ENCODE data around the gene ITGA6.

Gene ITGA6

DNA sequence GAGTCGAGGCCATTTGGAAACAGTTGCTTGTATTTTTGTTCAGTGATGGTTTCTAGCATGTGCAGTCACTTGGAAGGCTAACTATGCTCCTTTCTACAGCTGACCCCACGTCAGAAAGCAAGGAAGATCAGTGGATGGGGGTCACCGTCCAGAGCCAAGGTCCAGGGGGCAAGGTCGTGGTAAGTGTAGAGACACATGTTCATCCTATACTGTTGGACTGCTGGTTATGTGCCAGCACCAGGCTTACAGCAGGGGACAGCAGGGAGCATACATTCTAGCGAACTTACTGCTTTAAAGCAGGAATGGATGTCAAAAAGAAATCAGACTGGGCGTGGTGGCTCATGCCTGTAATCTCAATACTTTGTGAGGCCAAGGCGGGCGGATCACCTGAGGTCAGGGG lies 40.0 kb downstream of the ITGA6 start:
- no peak for DNase-seq

DNA sequence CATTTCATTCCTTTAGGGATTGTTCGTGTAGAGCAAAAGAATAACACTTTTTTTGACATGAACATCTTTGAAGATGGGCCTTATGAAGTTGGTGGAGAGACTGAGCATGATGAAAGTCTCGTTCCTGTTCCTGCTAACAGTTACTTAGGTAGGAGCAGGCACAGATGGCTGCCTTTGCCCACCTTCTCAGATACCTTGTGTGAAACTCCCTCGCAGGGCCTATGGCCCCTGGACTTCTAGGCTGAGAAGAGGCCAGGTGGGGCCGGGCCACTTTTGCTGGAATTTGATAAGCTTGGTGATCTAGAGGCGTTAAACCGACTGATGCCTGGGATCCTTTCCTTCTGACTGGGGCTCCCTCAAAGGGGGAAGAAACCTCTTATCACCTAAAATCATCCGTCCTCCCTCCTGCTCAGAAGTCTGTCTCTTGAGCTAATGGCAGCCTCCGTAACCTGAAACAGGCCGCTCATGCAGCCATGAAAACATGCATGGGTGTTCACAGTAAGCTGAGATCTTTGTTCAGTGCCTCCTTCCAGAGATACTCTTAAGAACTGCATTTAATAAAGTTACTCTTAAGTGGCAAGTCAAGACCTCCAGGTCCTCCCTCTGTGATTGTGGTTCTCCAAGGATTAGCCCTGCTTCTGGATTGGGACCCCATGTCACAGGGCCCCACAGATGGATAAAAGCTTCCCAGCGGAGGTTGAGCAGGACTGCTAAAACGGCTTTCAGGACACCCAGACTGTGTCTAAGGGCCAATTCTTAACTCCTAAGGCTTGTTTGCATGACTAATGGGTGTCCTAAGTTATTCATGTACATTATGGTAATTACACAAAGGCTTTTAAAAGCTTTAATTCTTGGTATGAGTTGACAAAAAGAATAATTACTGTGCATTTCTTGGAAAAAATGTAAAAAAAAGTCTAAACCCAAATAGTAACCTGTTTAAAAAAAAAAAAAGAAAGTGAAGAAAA lies 43.9 kb downstream of the ITGA6 start:
- DNase-seq: no peak

DNA sequence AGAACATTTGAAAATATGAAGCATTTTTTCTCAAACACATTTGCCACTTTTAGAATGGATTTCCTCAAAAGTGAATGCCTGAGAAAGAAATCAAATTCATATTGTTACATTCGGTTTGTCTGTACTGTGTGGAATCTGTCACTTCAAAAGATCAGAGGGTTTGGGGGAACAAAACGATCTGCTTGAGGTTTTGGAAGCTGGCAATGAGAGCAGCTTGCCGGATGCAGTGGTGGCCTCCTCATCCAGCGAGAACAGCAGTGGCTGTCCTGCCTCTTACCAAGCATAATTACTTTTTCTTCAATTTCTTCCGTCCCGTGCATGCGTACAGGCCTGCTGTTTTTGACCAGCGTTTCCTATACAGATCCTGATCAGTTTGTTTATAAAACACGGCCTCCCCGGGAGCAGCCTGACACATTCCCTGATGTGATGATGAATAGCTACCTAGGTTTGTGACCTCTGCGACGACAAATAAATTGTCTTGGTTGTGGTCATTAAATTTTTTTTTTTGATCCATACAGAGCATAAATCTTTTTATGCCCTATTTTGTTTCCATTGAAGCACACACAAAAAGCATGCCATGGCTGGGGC lies 45.2 kb downstream of the ITGA6 start:
- DNase-seq: no peak

DNA sequence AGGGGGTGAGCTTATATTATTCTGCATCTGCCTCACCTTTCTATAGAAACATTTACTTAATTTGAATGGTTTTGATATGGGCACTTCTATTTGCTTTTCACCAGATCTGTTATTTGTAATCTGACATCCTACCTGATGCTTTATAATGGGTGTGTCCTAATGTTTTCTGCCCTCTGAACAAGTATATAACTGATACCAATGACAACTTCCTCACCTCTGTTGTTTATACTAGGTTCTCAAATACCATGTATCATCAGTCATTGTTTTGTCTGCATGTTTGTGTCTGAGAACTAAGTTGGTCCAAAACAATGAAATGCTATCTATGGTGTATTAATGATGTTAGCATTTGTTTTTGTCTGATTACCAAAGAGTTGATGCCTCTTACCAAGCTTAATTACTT lies 45.8 kb downstream of the ITGA6 start:
- DNase-seq: no peak

DNA sequence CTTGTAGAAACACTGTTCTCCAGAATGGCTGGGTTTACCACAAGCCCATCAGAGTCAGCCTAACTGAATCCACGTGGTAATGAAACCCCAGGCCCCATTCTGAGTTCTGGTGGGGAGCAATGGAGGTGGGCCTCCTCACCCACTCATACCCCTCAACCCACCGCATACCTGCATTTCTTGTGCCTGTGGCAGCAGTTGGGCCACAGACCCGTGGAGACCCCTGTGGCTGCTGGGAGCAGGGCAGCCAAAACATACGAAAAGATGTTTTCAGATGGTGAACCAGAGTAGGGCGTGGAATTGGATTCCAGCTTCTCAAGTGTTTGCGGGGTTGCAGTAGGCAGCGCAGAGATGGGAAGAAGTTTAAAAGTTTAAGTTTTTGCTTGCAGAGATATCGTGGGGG lies 51.0 kb downstream of the ITGA6 start:
- no peak for DNase-seq

DNA sequence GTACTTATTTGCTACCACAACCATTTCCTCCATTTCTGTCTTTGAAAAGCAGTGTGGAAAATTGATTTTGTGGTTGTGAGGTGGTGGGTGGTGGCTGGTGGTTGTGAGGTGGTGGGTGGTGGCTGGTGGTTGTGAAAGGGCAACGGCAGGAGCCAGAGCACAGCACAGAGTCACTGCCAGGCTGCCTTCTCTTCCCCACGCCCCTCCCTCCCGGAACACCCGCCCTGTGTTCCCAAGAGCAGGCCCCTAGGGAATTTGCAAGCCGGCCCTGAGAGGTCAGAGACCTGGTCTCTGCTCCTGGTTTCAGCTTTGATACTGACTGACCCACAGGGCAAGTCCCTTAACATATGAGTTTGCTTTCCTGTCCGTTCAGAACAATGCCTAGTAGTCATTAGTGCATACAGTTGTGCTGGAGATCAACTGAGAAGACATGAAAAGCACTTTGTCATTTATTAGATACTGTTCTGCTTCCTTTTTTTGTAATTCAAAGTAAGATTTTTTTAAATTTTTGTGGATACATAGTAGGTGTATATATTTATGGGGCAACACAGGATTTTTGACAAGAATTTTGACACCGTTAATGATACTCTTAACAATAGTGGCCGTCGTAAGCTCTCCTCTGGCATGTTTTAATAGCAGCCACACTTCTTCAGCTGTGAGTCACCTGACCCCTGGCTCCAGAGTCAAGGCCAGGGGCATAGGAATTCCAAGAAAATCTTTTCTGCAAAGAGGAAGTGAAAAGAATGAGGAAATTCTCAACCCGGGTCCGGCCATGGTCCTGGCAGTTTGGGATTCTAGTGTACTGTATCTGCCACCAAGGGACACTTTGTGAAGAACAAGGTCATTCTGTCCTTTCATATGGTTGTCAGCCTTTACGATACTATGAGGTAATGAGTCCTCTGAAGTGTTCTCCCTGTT lies 53.2 kb downstream of the ITGA6 start:
- DNase-seq: no peak

DNA sequence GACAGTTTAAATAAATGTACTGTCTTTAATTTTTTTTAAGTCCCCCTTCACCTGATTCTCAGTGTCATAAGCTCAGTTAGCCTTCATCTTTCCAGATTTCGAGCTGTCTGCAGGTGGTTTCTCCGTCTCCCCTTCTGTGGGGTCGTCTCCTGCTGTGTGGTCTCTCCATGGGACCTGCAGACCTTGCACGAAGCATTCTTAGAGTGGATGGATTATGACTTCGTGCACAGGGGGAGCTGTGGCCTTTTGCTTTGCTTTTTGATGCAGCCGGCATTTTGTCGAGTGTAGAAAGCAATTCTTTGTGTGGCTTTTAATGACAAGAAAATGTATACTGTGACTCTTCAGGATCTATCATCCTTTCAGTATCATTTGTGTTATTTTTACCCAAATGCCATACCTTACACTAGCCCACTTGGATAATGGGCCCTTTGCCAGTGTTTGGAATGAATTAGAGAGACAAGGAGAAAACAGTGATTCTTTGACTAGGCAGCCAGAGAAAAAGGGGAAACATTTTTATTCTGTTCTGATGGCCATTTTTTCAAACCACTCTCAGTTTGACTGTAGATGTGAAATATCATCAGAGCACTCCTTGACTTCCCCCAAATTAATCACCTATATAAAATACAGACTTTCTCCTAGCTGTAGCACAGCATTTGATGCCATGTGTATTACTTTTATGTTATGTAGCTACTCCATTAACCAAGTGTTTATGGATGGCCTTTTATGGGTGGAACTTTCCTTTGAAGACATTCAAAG lies 54.3 kb downstream of the ITGA6 start:
- DNase-seq: no peak

DNA sequence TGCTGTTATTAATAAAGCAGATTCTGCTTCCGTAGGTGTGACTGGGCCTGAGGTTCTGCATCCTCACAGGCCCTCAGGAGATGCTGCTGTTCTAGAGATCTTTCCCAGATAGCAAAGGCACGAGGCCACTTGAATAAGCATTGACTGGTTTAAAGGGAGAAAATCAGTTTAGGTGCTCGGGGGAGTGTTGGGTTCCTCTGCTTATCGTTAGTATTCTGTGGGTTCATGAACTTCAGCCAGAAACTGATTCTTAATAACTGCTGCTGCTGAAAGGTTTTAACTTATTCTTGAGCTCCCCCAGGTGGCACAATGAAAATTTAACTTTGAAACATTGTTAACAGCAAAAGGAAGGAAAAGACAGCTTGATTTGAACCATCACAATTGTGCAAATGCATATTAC lies 56.9 kb downstream of the ITGA6 start:
- no peak for DNase-seq

DNA sequence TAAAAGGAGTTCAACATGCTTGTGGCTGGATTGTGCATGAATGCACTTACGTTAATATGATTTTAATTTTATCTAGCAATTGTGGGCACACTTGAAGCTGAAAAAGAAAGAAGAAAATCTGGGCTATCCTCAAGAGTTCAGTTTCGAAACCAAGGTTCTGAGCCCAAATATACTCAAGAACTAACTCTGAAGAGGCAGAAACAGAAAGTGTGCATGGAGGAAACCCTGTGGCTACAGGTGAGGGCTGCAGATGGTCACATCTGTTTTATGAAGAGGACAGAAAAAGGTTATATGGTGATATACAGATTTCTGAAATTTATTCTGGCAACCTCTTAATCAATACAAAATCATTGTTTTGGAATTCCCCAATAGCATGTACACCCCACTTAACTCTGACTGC lies 57.3 kb downstream of the ITGA6 start:
- no peak for DNase-seq

DNA sequence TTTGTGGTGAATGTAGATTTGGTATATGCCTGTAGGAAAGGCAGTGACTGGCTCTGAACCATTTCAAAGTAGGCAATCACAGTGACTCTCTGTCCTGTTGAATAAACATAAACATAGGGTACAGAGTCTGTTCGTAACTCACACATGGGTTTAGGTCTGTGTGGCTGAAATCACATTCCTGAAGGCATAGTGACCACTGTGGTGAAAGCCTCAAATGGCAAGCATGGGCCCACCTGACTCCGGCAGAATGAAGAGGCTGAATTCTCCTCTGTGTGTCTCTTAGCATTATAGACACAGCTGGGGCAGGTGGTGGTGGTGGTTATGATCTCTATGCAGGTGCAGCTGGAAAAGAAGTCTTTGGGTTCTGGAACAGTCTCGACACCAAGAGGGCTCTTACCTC lies 61.2 kb downstream of the ITGA6 start:
- no peak for DNase-seq

DNA sequence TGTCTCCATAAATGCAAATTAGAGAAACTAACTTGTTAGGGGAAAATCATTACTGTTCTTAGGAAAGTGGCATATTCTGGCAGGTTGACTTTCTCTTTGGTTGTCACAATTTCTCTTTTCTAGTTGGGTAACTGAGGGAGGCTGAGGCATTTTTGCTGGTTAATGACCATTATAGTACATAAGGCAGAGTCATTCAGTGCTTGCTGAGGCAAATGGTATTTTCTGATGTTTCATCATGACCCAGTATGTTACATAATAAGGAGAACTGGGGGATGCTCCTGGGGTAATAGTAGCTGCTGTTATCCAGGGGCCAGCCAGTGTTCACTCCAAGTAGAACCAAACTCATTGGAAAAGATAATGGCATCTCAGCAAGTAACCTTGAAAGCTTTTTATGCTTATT lies 62.3 kb downstream of the ITGA6 start:
- DNase-seq: no peak

DNA sequence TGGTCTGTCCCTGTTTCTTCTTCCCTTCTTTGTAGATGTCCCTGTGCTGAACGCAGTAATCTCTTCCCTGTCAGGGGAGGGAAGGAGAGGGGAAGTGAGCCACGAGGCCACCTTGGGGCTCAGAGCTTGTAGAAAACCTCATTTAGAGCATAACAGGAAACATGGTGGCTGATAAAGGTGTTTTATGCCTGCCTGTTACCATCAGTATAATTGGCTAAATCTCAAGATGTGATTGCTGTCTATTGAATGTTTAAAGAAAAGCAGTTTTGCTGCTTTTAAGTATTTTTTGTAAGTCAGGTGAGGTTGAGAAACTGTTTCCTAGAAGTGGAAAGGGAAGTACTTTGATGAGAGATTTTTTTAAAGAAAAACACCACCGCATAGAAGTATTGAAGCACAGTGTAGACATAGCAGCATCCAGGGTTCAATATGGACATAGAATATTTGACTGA lies 68.8 kb downstream of the ITGA6 start:
- no peak for DNase-seq

DNA sequence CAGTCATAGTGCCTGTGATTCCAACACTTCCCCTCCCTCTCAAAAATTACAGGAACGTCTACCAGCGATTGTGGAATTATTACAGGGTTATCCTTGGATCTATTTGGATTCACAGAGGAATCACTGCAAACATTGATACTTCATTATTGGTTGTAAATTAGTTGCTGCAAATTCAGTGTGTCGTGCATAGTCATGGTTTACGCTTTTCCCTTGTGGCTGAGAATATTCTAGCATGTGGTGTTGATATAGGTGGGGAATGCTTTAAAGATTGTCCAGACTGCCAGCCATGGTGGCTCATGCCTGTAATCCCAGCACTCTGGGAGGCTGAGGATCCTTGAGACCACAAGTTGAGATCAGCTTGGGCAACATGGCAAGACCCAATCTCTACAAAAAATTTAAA lies 79.8 kb downstream of the ITGA6 start:
- DNase-seq: no peak

DNA sequence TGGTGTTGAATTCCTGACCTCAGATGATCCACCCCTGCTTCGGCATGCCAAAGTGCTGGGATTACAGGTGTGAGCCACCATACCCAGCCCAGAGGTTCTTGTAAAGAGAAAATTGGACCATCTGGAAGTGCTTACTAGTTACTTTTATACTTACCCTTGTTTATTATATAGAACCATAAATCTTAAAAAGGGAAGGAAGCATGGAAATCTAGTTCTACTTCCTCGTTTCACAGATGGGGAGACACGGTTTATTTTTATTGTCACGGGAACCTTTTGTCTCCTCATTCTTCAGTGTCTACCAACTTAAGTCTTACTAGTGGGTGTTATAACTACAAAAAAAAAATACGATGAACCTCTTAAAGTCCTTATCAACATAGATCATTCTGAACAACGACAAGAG lies 82.7 kb downstream of the ITGA6 start:
- no peak for DNase-seq

DNA sequence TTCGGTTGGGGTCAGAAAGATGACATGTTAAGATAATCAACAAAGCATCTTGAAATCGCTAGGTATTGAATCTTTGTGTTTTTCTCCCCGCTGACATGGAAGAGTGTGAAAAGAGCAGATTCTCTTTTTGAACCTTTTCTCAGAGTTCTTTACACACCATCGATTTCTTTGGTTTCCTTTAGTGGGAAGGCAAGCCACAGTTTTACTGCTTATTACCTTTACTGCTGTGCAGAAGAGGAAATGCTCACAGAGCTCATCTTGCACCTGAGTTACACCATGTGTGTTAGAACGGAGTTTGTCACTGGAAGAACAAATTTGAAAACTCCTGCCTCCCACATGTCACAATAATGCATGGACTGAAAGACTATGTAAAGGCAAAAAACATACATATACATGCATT lies 83.2 kb downstream of the ITGA6 start:
- DNase-seq: no peak

DNA sequence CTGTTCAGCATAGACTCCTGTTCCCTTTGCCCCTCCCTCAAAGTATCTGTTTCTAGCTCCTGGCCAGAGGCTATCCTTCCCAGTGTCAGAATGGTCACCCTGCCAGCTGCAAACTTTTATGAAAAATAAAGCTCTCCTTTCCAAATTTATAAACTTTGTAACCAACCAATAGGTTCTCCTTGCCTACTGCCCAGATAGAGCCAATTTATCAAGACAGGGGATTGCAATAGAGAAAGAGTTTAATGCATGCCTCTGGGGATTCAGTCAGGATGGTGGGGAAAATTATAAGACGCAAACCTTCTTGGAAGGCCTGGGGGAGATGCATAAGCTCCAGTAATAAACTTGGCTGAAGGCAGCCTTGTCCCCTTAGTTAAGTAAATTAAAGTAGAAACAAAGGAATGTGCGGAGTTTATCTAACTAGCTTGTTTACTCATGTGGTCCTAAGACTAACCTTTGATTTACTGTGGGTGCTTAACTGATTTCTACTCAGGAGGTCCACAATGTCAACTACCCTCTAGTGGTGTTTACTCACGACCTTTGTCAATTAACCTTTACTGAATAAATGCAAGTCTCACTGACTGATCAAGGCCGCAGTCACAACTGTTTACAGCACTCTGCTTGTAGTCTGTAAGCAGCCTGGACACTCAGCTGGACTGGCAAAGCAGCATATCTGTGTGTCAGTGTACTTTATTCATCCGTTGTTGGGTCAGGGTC lies 85.6 kb downstream of the ITGA6 start:
- DNase-seq: no peak

DNA sequence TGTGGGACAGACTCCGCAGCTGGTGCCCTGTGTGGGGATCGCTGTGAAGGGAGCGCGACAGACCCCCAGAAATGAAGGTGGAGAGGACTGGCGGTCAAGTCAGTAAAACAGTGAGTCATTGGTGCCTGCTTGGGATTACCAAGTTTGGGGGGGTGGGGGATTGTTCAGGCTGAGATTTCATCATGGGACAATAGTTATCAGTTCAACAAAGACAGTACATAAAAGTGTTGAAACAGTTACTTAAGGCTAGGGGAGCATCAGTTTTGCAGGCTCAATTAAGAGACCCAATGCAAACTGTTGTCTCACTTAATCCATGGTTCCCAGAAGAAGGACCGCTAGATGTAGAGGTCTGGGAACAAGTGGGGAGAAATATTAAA lies 86.1 kb downstream of the ITGA6 start:
- DNase-seq: no peak

DNA sequence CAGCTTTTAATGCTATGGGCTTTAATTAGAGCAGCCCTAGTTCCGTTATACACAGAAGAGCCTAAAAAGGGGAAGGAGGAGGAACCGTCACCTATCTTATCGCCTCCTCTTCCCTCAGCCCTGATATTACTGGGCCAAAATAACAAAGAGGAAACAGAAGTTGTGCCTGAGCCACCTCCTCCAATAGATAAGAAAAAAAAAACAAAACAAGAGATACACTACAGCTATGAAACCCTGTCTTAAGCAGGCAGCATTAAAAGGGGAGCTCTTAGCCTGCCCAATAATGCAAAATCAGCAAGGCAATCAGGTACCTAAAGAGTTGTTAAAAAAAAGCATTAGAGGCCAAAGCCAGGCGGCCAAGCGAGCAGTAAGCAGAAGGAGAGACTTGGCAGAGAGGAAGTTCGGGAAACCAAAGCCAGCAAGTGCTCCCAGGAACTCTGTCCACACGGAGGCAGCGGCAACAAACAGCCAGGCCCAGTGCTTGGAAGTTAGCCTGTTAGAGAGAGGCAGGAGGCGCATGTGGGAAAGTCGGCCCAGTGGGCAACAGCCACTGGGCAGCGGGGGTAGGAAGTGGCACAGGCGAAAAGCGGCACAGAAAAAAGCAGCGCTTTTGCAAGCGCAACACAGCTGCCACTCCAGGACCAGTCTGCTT lies 86.7 kb downstream of the ITGA6 start:
- DNase-seq: peak; percentile 38

DNA sequence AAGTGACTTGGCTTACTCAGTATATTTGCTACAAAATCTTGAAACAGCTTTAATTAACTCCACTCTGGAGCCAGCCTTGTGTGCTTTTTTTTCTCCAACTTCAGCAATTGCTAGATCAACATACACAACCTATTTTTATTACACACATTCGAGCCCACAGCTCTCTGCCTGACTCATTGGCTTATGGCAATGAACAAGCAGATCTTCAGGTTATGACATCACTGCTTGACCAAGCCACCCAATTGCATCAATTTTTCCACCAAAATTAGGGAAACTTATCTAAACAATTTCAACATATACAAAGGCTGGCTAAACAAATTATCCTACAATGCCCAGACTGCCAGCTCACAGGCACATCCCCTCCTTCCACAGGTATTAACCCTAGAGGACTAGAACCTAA lies 88.9 kb downstream of the ITGA6 start:
- no peak for DNase-seq

DNA sequence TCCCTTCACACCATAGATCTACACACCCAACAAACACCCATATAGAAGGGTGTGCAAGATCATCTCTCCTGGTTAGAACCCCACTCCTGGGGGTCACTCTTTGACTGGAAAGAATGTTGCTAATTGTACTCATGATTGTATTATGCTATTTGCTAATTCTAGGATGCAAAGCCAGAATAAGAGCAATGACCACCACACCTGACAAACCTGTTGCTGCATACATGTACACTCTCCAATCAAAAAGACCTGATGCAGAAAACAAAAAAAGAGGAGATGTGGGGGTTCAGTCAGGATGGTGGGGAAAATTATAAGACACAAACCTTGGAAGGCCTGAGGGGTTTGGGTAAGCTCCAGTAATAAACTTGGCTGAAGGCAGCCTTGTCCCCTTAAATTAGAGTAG lies 91.6 kb downstream of the ITGA6 start:
- no peak for DNase-seq

DNA sequence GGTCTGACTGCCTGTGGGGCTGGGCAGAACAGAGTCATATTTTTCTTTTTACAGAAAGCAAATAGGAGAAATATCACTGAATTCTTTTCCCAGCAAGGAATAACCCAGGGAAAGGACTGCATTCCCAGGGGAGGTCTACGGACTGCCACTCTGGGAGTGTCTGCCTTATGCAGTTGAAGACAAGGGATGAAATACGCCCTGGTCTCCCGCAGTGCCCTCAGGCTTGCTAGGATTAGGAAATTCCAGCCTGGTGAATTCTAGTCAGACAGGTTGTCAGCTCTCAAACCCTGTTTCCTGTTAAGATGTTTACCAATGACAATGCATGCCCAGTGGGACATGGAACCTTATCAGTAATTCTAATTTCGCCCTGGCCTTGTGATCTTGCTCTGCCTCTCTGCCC lies 98.2 kb downstream of the ITGA6 start:
- DNase-seq: no peak

DNA sequence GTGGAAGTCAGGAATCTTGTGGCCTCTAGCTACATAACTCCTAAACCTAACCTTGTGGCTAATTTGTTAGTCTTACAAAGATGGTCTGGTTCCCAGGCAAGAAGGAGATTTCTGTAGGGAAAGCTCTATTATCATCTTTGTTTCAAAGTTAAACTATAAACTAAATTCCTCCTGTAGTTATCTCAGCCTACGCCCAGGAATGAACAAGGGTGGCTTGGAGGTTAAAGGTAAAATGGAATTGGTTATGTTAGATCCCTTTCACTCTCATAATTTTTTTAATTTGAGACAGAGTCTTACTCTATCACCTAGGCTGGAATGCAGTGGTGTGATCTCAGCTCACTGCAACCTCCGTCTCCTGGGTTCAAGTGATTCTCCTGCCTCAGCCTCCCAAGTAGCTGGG lies 103.9 kb downstream of the ITGA6 start:
- DNase-seq: no peak
